H1 (cell line): ENCODE results near the gene NUAK1. TPM values are rescaled to one million over a fixed set of nuclear protein-coding genes. Genes with fewer than 3 reads are reported as not detected.

Source experiments
- CTCF ChIA-PET: fragments of 300-600 bp; sonication (Branson Sonifier 250); formaldehyde crosslinking; loops from one replicate; lab custom pipeline; 2021; ENCODE audit not compliant: partially characterized antibody; lab: Charles Lee
- POLR2A ChIA-PET: fragments of 300-600 bp; sonication (Branson Sonifier 250); formaldehyde crosslinking; loops from one replicate; lab custom pipeline; 2021; ENCODE audit warnings: inconsistent platforms; ENCODE audit not compliant: partially characterized antibody; lab: Charles Lee
- DNase-seq, 2 experiments: peaks; one replicate each; pipeline versions ENCODE4 v3.0.0 to v3.0.0-alpha.2; 2010 to 2022; ENCODE audit warnings: low spot score in 2 of 2, low read depth in 1 of 2, mixed read lengths in 1 of 2
- FAIRE-seq: peaks from 2 replicates; lab custom pipeline; 2011; peaks lifted over from hg19 to GRCh38; lab: Jason Lieb, UNC
- H2AFZ ChIP-seq: 2 replicates; pipeline ENCODE4 v1.8.1; 2012; ENCODE audit warnings: low read length, inconsistent platforms
- H2AK5ac ChIP-seq: 2 replicates; pipeline ENCODE4 v1.6.1; 2013; ENCODE audit warnings: low read depth, low read length
- H2BK120ac ChIP-seq: replicated peaks from 2 replicates; pipeline ENCODE3; 2013; ENCODE audit warnings: low read depth, low read length, inconsistent platforms
- H2BK12ac ChIP-seq: 2 replicates; pipeline ENCODE4 v1.6.1; 2013; ENCODE audit warnings: low read depth, low read length
- H2BK15ac ChIP-seq: 2 replicates; pipeline ENCODE4 v1.6.1; 2013; ENCODE audit warnings: low read length
- H2BK20ac ChIP-seq: 2 replicates; pipeline ENCODE4 v1.6.1; 2013; ENCODE audit warnings: low read length
- H2BK5ac ChIP-seq: 2 replicates; pipeline ENCODE4 v1.6.1; 2013; ENCODE audit warnings: low read depth, low read length
- H3K14ac ChIP-seq: 2 replicates; pipeline ENCODE4 v1.6.1; 2013; ENCODE audit warnings: inconsistent platforms; ENCODE audit not compliant: insufficient read length
- H3K18ac ChIP-seq: 2 replicates; pipeline ENCODE4 v1.6.1; 2013; ENCODE audit warnings: low read length; ENCODE audit errors: extremely low read depth
- H3K23ac ChIP-seq: 2 replicates; pipeline ENCODE4 v1.6.1; 2013; ENCODE audit warnings: inconsistent platforms; ENCODE audit not compliant: insufficient read length
- H3K23me2 ChIP-seq: 2 replicates; pipeline ENCODE4 v1.6.1; 2013; ENCODE audit warnings: low read depth, low read length
- H3K27ac ChIP-seq: 2 replicates; pipeline ENCODE4 v1.6.1; 2011; ENCODE audit warnings: low read depth, low read length, inconsistent platforms
- H3K27me3 ChIP-seq, 4 experiments: replicated peaks in 1 of 4; 1 replicate in 1 of 4; 2 replicates in 3 of 4; pipeline versions ENCODE4 v1.6.1 to v1.8.1; 2011 to 2013; ENCODE audit warnings: low read length in 3 of 4, mild to moderate bottlenecking in 3 of 4, inconsistent platforms in 2 of 4, mixed read lengths in 2 of 4, moderate library complexity in 1 of 4; ENCODE audit not compliant: control insufficient read depth in 3 of 4, insufficient read depth in 3 of 4; ENCODE audit errors: extremely low read depth in 1 of 4
- H3K36me3 ChIP-seq, 4 experiments: 2 replicates each; pipeline versions ENCODE4 v1.6.1 to v1.8.1; 2011 to 2013; ENCODE audit warnings: mild to moderate bottlenecking in 4 of 4, low read length in 3 of 4, moderate library complexity in 2 of 4, control low read depth in 1 of 4, inconsistent platforms in 1 of 4; ENCODE audit not compliant: insufficient read depth in 4 of 4, control insufficient read depth in 2 of 4
- H3K4ac ChIP-seq: replicated peaks from 2 replicates; pipeline ENCODE3; 2013; ENCODE audit warnings: low read length, low read depth, mixed read lengths, inconsistent platforms; ENCODE audit not compliant: insufficient read length
- H3K4me1 ChIP-seq, 4 experiments: replicated peaks in 1 of 4; 1 replicate in 1 of 4; 2 replicates in 3 of 4; pipeline versions ENCODE4 v1.6.1 to v1.8.1; 2011 to 2013; ENCODE audit warnings: low read length in 3 of 4, inconsistent platforms in 2 of 4, mixed read lengths in 1 of 4; ENCODE audit not compliant: insufficient read depth in 4 of 4, control insufficient read depth in 3 of 4
- H3K4me2 ChIP-seq, 2 experiments: 2 replicates each; pipeline versions ENCODE4 v1.6.1 to v1.8.1; 2011 to 2013; ENCODE audit warnings: low read depth in 2 of 2, low read length in 2 of 2, control low read depth in 1 of 2, inconsistent platforms in 1 of 2, mild to moderate bottlenecking in 1 of 2; ENCODE audit not compliant: insufficient read depth in 1 of 2
- H3K4me3 ChIP-seq, 4 experiments: fragments of 200-600, 300-600 bp in 1 of 4; sonication (generic), shearing (Covaris generic), sonication (Bioruptor Twin) in 1 of 4; 2 replicates each; pipeline versions ENCODE4 v1.5.1 to v1.8.1; 2011 to 2016; ENCODE audit warnings: low read length in 4 of 4, low read depth in 3 of 4, control low read depth in 2 of 4, inconsistent platforms in 2 of 4, mild to moderate bottlenecking in 2 of 4, mixed read lengths in 1 of 4, moderate library complexity in 1 of 4; ENCODE audit not compliant: insufficient read depth in 2 of 4; ENCODE audit errors: extremely low read depth in 1 of 4
- H3K56ac ChIP-seq: replicated peaks from 2 replicates; pipeline ENCODE3; 2013; ENCODE audit warnings: low read depth, mild to moderate bottlenecking, mixed read lengths, low read length, inconsistent platforms; ENCODE audit not compliant: insufficient read length
- H3K79me1 ChIP-seq: 2 replicates; pipeline ENCODE4 v1.6.1; 2013; ENCODE audit warnings: low read depth, low read length, control low read depth
- H3K79me2 ChIP-seq, 2 experiments: 2 replicates each; pipeline versions ENCODE4 v1.6.1 to v1.8.1; 2012 to 2013; ENCODE audit warnings: low read length in 2 of 2, mild to moderate bottlenecking in 2 of 2, inconsistent platforms in 1 of 2; ENCODE audit not compliant: insufficient read depth in 2 of 2, control insufficient read depth in 1 of 2
- H3K9ac ChIP-seq, 4 experiments: replicated peaks in 1 of 4; 1 replicate in 1 of 4; 2 replicates in 3 of 4; pipeline versions ENCODE4 v1.6.1 to v1.8.1; 2011 to 2013; ENCODE audit warnings: low read depth in 3 of 4, low read length in 3 of 4, control low read depth in 2 of 4, mild to moderate bottlenecking in 2 of 4, moderate library complexity in 2 of 4, inconsistent platforms in 1 of 4; ENCODE audit errors: extremely low read depth in 1 of 4
- H3K9me3 ChIP-seq, 2 experiments: 2 replicates each; pipeline versions ENCODE4 v1.6.1 to v1.8.1; 2012 to 2013; ENCODE audit warnings: mild to moderate bottlenecking in 2 of 2, moderate library complexity in 2 of 2, control low read depth in 1 of 2, inconsistent platforms in 1 of 2, low read depth in 1 of 2, low read length in 1 of 2, mixed read lengths in 1 of 2; ENCODE audit not compliant: insufficient read depth in 2 of 2
- H4K20me1 ChIP-seq, 2 experiments: replicated peaks in 1 of 2; 2 replicates each; pipeline versions ENCODE3 to v1.8.1; 2011 to 2013; ENCODE audit warnings: inconsistent platforms in 2 of 2, low read length in 2 of 2, mild to moderate bottlenecking in 1 of 2; ENCODE audit not compliant: insufficient read depth in 2 of 2, control insufficient read depth in 1 of 2
- H4K5ac ChIP-seq: 2 replicates; pipeline ENCODE4 v1.6.1; 2013; ENCODE audit warnings: low read length, low read depth, mixed read lengths, inconsistent platforms; ENCODE audit not compliant: insufficient read length
- H4K8ac ChIP-seq: 2 replicates; pipeline ENCODE4 v1.8.0; 2013; ENCODE audit warnings: mild to moderate bottlenecking, moderate library complexity, low read length, inconsistent platforms; ENCODE audit not compliant: insufficient read depth; ENCODE audit errors: extremely low read depth
- H4K91ac ChIP-seq: replicated peaks from 2 replicates; pipeline ENCODE3; 2013; ENCODE audit warnings: low read length, mixed read lengths, inconsistent platforms; ENCODE audit not compliant: insufficient read length
- JUND ChIP-seq: IDR thresholded peaks from 2 replicates; pipeline ENCODE4 v1.6.1; 2011; ENCODE audit warnings: mild to moderate bottlenecking, improper control_type of control experiment, low read length
- POU5F1 ChIP-seq: IDR thresholded peaks from 2 replicates; pipeline ENCODE4 v1.6.1; 2011; ENCODE audit warnings: low read depth, mild to moderate bottlenecking, low read length, moderate library complexity
- SP1 ChIP-seq: IDR thresholded peaks from 2 replicates; pipeline ENCODE4 v1.6.1; 2011; ENCODE audit warnings: low read depth, low read length
- TCF12 ChIP-seq: IDR thresholded peaks from 2 replicates; pipeline ENCODE4 v1.6.1; 2011; ENCODE audit warnings: low read depth, mild to moderate bottlenecking, low read length
- TEAD4 ChIP-seq: IDR thresholded peaks from 2 replicates; pipeline ENCODE4 v1.6.1; 2012; ENCODE audit warnings: low read depth, low read length, inconsistent platforms, mixed read lengths
- WGBS, 2 experiments: shearing (Covaris generic) in 1 of 2; methylation state at CpG; one replicate each; pipeline versions ENCODE4 v1.1.6 to v1.1.7; 2013 to 2015; ENCODE audit warnings: low lambda C conversion rate in 2 of 2, mixed read lengths in 2 of 2, inconsistent platforms in 1 of 2, low coverage in 1 of 2, missing lambda C conversion rate in 1 of 2; ENCODE audit not compliant: insufficient replicate concordance in 2 of 2, insufficient coverage in 1 of 2, insufficient read length in 1 of 2; ENCODE audit errors: extremely low coverage in 1 of 2, missing lambda C conversion rate in 1 of 2; 5-methylcytosine and 5-hydroxymethylcytosine counted together
- polyA plus RNA-seq, 7 experiments: library from polyadenylated mRNA; depleted of rRNA in 3 of 7; stranded (reverse) in 5 of 7; unstranded in 2 of 7; fragments of >200 nt in 5 of 7; fragments of 200-250 nt in 2 of 7; gene quantifications; 1 replicate in 5 of 7; 2 replicates in 1 of 7; 4 replicates in 1 of 7; pipeline versions ENCODE4 v1.2.1 to v1.2.3, GENCODE V29; 2011 to 2013; ENCODE audit warnings: missing spikeins in 2 of 7, mixed read lengths in 2 of 7
- total RNA-seq: library from RNA; stranded (reverse); fragmentation: NEBNext Ultra II Directional; extraction: Animal tissue kit (Norgen Biotek cat#: 25700); gene quantifications from 2 replicates; pipeline ENCODE4 v1.2.1, GENCODE V29; 2021

Gene NUAK1
- total and polyA plus RNA-seq, 2 of the 8 experiments (the other 6 are each of a cell fraction or from before 2014, with no cell fraction given), result 6.7 to 18.2 TPM

DNA sequence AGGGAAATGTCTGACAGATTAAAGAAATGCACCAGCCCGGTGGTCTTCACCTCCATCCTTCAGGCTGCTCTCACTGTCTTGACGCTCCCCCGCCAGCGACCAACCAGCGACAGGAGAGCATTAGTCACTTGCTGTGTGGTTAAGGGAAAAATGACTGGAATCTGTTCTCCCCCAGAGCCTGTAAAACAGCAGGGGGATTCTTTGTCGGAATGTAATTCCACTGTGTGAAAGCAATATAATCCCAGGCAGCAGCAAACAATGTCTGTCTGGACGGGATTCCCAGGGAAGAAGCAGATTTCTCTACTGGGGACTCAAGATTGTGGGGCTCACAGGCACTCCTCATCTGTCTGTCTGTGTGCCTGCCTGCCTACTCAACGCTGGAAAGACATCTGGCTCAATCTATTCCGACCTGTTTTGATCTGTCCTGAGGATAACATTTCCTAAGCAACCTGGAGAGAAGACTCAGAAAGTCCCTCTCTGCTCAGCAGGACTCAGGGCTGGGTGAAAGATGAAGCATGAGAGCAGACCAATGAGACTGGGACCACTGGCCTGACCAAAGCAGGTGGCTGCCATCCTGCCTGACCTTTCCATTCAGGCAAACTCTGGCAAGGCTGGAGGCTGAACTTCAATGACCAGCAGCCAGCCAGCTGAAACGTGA lies 54.6 kb downstream of the NUAK1 start:
- peak overlapping the region; percentile 98 for H2AK5ac ChIP-seq
- no peak for FAIRE-seq
- no peak overlapping the region for H2BK120ac ChIP-seq
- no peak overlapping the region for H3K4ac ChIP-seq
- peak; percentile 56 to 57 for DNase-seq
- no peak overlapping the region for H3K14ac ChIP-seq
- ChIA-PET CTCF (interaction anchor here (0.7 to 1.3 kb wide), 4 partner anchors 29 to 379 kb away, joined by 3 to 4 read pairs (median 4); no protein-coding TSS in a partner anchor), POLR2A (interaction anchor here (2.3 kb wide), 1 partner anchor 24 kb away, joined by 6 read pairs; no protein-coding TSS in a partner anchor)
- no peaks in the 10 kb centered on the region for H3K23me2 ChIP-seq
- peak overlapping the region in 1 of 4 experiments; percentile 9; a peak in 1 of 7 replicates for H3K9ac ChIP-seq
- no peak overlapping the region for H4K8ac ChIP-seq
- peaks cover 5 to 16% (median 9%) of the 10 kb centered on the region in 4 experiments; a peak in 6 of 8 replicates for H3K36me3 ChIP-seq
- H3K4me2 ChIP-seq, result peak overlapping the region; percentile 39 to 53; a peak in 3 of 4 replicates
- no peak overlapping the region for H3K23ac ChIP-seq
- WGBS, 2 experiments, result 32% methylated on average over 10 of the region's 10 CpGs; no CpG with 5 or more reads in 1 of the 2 experiments
- no peaks in the 10 kb centered on the region for H3K9me3 ChIP-seq
- H3K56ac ChIP-seq, result no peak overlapping the region
- H4K5ac ChIP-seq, result no peak overlapping the region
- H3K79me1 ChIP-seq, result no peaks in the 10 kb centered on the region
- no peak overlapping the region; the same call in 1 of the 2 replicates for H3K18ac ChIP-seq
- H2AFZ ChIP-seq, result no peak overlapping the region
- peak overlapping the region; percentile 86 for H2BK5ac ChIP-seq
- H3K79me2 ChIP-seq, result peaks cover 0 to 3% of the 10 kb centered on the region in 2 experiments; a peak in 1 of 4 replicates
- peak overlapping the region; percentile 98 for H2BK12ac ChIP-seq
- H4K20me1 ChIP-seq, result no peaks in the 10 kb centered on the region
- H2BK15ac ChIP-seq, result no peak overlapping the region
- H4K91ac ChIP-seq, result no peak overlapping the region
- peaks cover 5 to 13% (median 8%) of the 10 kb centered on the region in 4 experiments for H3K4me1 ChIP-seq
- H2BK20ac ChIP-seq, result no peak overlapping the region
- H3K27me3 ChIP-seq, result no peaks in the 10 kb centered on the region
- TF ChIP-seq JUND (no peak), POU5F1 (no peak), TCF12 (0 out of 2 replicates have a peak, but pooled peaks have one; percentile 8), TEAD4 (peak; percentile 80; the same call in 1 of the 2 replicates), SP1 (peak; percentile 71; the same call in 1 of the 2 replicates)
- peak overlapping the region; percentile 56 for H3K27ac ChIP-seq
- H3K4me3 ChIP-seq, result 0 out of 8 replicates have a peak overlapping the region, but pooled peaks of 2 of the 4 experiments have one; percentile 12 to 16
